GM19025 (cell line): Measurements from ENCODE around the gene GBP5.
"Not testable (repeated sequence)": the region's sequence is repeated elsewhere in the genome, so short reads cannot be mapped to it uniquely, and the experiment has no call there.

Experiments used
- ATAC-seq: cut with Tn5 transposase; IDR thresholded peaks from one replicate; pipeline ENCODE4 v1.9.1; 2021; ENCODE audit warnings: mild to moderate bottlenecking, low read depth, moderate library complexity; ENCODE audit not compliant: unreplicated experiment

GBP5 gene

DNA sequence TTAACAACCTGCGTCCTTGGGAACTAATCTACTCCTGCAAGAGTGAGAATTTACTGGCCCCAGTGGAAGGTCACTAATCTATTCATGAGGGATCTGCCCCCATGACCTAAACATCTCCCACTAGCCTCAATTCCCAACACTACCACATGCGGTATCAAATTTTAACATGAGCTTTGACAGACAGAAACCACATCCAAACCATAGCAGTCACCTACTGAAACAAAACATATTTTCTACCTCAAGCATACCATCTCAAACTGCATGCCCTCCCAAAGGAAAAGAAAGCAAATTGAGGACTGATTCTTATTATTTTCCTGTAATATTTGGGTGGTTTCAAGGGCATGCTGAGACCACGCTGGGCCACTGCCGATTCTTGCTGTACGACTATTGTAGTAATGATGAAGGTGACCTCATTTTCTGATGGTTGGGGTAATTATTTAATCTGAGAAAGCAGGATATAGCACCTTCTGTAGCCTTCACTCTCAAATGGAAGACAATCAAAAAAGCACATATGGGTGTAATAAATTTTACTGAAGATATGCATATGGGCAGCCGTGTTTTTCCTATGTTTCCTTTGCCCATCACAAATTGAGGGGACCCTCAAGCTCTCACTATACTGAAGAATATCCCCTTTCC is 13.2 kb upstream of the GBP5 start:
- no peak for ATAC-seq

DNA sequence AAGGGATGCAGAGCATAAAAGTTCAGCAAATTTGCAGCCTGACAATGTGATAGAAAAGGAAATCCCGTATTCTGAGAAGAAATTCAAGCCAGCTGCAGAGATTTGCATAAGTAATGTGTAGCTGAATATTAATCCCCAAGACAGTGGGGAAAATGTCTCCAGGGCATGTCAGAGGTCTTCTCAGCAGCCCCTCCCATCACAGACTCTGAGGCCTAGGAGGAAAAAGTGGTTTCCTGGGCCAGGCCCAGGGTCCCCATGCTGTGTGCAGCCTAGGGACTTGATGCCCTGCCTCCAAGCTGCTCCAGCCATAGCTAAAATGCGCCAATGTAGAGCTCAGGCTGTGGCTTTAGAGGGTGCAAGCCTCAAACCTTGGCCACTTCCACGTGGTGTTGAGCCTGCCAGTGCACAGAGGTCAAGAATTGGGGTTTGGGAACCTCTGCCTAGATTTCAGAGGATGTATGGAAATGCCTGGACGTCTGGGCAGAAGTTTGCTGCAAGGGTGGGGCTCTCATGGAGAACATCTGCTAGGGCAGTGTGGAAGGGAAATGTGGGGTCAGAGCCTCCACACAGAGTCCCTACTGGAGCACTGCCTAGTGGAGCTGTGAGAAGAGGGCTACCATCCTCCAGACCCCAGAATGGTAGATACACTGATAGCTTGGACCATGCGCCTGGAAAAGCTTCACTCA is 11.6 kb upstream of the GBP5 start:
- ATAC-seq: not testable (repeated sequence)

DNA sequence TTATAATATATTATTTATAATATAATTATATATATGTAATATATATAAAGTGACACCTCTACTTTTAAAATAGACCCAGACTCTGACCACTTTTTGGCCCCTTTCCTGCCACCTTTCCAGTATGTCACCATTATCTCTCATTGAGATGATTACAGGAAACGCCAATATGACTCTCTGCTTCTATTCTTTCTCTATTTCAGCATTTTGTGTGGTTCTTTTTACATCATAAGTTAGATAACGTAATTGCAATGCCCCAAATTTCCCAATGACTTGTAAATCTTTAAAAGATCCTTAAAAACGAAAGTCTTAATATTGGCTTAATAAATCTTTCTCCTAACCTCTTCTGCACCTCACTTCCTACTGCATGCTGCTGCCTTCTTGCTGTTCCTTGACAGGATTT is 8.1 kb upstream of the GBP5 start:
- ATAC-seq: no peak

DNA sequence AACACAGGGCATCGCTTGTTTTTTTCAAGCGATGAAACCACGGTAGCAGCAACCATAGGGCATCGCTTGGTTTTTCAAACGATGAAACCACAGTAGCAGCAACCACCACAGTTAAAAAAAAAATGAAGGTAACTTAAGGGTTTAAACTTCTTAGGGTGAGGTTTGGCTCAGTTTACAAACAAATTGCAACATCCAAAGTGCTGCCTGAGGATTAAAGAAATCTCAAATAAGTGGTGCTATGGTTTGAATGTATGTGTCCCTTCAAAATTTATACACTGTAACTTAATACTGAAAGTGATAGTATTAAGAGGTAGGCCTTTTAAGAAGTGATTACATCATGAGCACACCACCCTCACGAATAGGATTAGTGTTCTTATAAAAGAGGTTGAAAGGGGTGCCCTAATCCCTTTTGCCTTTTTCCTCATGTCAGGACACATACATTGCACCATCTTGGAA is 6.4 kb upstream of the GBP5 start:
- no peak for ATAC-seq

DNA sequence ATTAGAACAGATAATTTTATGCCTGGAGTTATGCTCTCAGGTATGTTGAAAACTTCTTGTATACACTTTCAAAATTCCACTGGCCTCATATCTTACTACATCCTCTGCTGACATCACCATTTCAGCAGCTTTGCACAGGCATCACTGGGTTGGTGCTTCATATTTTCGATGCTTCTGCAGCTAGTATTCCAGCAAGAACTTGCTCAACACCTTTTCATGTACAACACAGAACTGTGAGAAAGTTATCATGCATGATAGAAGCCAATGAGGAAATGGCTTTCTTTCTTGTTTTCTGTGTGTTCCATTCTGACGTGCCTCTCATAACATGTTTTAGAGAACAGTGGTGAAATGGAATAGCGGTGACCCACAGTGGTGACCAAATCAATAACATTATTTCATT is 5.1 kb upstream of the GBP5 start:
- ATAC-seq: no peak

DNA sequence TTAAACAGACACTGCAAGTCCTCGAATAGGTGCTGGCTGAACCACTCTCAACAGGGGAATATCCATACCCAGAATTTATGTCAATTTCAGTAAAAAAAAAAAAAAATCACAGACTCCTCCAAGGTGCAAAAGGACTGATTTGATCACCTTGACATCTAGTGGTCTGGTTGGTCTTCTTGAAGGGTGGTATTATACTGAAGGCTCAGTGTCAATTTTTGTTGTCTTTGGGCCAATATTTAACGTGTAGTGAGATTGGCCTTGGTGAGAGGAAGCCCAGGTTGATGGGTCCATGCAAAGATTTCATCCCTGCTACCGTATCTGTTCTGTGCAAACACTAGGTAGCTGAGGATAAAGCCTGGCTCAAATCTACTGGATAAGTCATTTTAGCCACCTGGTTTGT is 4.0 kb upstream of the GBP5 start:
- ATAC-seq: no peak

DNA sequence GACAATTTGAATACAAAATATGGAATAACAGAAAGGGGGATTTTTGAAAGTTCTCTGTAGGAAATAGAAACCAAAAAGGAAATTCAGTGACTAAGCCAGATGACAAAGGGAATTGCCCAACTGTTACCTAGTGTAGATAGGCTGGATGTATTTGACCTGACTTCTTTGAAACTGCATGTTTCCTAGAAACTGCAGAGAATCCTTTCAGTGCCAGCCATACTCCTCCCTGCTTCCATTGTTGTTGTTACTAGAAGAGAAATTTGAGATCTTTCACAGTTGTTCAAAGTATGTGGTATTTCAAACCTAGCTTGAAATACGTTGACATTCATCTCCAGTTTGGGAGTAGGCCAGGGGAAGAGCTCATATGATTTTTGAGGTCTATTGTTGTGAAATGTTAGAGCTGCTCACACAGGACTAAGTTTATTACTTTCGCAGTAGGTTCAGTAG is 1.8 kb upstream of the GBP5 start:
- ATAC-seq: no peak

DNA sequence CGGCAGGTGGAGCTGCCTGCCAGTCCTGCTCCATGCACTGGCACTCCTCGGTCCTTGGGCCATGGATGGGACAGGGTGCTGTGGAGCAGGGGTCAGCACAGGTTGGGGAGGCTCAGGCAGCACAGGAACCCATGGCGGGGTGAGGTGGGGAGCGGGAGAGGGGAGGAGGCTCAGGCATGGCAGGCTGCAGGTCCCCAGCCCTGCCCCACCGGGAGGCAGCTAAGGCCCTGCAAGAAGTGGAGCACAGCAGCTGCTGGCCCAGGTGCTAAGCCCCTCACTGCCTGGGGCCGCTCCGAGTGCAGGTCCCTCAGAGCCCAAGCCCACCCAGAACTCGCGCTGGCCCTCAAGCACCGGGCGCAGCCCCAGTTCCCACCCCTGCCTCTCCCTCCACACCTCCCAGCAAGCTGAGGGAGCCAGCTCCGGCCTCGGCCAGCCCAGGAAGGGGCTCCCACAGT is 691 bp upstream of the GBP5 start:
- ATAC-seq: no peak

DNA sequence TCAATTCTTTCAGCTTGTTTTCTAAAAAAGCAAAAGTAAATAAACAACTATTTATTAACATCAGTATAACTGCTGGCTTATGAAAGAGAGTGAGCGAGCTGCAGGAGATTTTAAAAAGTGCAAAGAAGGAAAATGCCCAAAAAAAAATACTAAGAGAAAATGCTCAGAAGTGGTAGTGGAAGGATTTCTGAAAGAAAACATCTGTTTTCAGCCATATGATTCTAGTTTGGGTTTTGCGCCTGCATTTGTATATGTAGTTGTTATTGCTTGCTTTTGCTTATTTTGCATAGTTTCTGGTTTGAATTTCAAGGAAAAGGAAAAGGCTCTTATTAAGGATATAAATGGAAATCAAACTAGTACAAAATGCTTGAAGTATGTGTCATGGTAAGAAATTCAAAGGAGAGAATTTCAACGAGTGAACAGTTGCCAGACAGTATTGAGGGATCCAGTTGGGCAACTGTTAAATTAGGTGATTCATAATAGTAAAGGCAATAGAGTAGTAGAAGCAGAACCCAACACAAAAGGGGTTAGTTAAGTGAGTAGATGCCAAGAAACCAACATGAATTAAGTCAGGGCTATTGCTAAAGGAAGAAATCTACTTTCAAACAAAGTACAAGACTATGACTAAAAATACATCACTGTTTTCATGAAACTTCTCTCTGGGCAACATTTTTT is 1.2 kb downstream of the GBP5 start:
- ATAC-seq: no peak

DNA sequence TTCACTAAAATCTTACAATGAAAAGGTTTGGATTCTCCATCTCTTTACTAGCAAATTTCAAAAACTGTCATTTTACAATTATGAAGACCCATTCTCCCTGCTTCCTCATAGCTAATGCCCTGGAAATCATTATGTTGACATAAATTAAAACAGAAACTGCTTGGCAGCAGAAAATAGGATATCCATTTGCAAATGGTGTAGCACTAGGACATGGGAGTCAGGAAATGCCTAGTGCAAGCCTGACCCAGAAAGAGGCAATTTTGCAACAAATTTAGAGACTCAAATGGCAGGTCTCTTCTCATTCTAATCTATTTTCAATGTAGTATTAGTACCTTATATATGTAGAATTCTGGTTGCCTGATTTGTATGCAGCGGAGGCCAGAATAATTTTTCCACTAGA is 2.2 kb downstream of the GBP5 start:
- no peak for ATAC-seq

DNA sequence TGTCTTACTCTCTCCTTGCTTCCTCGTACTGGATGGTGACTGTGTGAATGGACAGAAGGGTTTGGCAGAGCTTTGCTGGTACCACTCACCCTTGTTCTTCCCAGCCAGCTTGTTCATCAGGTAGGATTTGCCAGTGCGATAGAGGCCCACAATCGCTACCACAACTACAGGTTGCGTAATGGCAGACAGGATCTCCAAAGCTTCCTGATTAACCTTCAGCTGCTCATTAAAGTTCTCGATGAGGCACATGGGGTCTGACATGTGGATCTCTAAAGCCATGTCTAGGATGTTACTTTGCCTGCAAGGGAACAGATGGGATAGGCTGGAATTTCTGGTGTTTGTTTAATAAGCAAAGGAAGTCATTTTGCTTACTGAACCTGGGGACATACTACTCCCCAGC is 3.4 kb downstream of the GBP5 start:
- no peak for ATAC-seq

DNA sequence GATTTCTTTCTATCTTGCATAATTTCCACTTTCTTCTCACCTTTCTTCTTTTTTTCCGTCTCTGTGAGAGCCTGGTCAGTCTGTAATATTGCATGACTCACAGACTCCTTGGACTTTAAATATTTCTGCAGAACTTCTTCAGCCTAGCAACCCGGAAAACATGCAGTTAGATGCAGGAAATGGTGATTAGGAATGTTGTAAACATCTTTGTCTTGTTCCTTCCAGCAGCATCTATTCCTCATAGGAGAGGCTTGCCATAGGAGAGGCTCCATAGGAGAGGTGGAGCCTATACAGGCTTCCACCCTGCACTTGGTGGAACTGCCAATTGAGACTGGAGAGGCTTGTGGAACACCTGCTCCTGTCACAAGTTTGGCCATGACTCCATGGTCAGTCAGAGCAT is 10.0 kb downstream of the GBP5 start:
- ATAC-seq: no peak

DNA sequence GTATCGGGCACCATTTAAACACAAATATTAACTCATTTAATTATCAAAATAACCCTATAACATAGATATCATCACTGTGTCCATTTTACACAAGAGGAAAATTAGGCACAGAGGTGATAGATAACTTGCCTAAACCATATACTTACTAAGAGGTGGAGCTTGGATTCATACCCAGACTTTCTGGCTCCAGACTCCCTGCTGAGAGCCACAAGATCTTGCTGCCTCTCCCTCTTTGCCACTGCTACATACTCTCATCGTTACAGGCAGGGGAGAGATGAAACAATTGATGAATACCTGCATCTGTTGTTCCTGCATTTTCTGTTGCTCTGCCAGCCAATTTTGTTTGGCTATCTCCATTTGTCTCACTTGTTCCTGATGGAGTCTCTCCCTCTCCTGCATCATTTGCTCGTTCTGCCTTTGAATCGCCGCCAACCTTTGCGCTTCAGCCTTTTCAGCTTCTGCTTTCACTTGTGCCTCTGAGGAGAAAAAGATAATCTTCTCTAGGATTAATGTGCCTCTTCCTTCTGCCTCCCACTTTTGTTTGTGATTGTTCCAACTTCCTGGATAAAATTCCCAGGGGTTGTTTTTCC is 10.6 kb downstream of the GBP5 start:
- no peak for ATAC-seq

DNA sequence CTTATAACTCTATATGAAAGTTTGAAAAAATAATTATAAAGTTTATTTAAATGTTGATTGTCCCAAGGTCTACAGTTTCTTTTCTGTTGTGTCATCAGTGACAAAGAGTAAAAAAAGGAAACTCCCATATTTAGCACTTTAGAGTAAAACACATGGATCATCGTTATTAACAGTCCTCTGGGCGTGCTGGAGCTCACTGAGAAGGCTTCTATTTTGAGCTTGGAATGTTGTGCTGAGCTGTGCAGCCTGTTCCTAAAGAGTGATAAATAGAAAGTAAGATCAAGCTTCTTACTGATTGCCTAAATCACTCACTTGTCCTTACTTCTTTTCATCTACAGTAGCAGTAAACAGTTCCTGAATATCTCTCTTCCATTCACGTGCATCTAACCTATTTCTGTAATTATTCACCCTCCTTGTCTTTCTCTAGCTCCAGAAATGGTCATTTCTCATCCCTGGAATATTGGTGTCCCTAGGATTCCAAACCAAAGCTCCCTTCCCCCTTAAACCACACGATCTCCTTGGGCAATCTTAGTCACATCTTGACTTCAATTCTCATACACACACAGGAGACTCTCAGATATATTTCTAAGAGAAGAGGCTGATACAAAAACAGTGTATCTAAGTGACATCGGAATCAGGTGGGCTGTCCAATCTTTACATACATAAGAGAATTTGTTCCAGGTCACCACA is 11.9 kb downstream of the GBP5 start:
- no peak for ATAC-seq

DNA sequence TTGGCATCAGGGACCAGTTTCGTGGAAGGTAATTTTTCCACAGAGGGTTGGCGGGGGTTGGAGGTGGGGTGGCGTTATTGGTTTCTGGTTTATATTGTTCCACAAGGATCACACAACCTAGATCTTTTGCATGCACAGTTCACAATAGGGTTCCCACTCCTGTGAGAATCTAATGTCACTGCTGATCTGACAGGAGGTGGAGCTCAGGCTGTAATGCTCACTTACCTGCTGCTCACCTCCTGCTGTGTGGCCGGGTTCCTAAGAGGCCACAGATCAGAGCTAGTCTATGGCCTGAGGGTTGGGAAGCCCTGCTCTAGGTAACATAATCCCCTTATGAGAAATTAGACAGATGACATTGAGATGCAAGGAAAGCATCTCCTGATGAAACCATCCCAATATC is 12.6 kb downstream of the GBP5 start:
- ATAC-seq: no peak

DNA sequence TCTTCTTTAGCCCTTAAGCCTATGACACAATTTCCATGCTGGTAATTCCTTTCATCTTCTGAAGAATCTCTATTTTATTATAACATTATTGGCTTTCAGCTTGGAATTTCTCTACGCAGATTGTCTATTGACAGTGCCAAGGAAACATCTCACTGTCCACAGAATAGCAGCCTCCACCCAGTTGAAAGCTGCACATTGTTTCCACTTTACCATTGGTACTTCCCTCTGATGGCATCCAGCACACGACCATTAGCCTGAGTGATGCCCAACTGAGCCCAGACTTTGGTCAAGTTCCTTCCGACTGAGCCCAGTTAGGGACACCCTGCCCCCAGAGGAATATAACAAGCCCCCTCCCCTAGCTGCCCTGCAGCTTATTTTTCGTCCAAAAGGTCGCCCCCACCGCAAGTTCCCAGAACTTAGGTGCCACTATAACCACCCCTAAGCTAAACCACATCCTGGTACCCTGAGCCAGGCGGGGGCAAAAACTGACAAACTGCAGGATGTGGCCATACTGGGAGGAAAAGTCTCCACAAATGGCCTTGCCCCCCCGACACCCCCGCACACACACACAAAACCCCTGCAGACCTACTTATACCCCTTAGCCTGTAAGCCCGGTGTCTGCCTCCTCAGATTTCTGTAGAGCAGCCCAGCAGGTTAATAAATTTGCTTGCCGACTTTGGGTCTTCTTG is 13.2 kb downstream of the GBP5 start:
- ATAC-seq: no peak

DNA sequence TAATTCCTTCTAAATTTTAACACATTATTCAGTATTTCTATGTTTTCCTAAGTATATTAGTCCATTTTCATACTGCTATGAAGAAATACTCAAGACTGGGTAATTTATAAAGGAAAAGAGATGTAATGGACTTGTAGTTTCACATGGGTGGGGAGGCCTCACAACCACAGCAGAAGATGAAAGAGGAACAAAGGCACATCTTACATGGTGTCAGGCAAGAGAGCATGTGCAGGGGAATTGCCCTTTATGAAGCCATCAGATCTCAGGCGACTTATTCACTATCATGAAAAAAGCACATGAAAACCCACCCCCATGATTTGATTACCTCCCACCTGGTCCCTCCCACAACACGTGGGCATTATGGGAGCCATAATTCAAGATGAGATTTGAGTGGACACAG is 15.6 kb downstream of the GBP5 start:
- no peak for ATAC-seq

DNA sequence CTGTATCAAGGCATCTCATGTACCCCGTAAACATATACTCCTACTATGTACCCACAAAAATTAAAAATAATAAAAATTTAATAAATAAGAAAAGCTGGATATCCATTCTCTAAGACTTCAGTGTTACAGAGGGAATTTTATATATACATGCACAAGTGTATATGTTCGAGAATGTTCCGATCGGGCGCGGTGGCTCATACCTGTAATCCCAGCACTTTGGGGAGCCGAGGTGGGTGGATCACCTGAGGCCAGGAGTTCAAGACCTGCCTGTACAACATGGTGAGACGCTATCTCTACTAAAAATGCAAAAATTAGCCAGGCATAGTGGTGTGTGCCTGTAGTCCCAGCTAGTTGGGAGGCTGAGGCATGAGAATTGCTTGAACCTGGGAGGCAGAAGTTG is 17.1 kb downstream of the GBP5 start:
- ATAC-seq: not testable (repeated sequence)

DNA sequence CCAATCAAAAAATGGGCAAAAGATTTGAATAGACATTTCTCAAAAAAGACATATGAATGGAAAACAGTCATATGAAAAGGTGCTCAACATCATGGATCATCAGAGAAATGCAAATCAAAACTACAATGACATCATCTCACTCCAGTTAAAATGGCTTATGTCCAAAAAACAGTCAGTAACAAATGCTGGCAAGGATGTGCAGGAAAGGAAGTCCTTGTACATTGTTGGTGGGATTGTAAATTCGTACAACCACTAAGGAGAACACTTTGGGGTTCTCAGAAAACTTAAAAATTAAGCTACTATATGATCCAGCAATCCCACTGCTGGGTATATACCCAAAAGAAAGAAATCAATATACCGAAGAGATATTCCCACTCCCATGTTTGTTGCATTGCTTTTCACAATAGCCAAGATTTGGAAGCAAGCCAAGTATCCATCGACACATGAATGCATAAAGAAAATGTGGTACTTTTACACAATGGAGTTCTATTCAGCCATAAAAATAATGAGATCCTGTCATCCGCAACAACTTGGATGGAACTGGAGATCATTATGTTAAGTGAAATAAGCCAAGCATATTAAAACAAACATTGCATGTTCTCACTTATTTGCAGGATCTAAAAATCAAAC is 17.9 kb downstream of the GBP5 start:
- ATAC-seq: no peak

DNA sequence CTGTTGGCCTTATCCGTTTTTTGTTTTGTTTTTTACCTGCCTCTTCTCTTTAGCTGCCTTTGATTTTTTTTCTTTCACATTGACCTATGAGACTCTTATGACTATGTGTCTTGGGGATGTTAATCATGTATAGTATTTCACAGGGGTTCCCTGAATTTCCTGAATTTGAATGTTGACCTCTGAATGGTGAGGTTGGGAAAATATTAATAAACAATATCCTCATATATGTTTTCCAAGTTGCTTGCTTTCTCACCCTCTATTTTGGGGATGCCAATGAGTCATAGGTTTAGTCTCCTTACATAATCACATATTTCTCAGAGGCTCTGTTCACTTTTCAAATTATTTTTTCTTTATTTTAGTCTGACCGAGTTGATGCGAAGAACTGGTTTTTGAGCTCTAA is 29.6 kb downstream of the GBP5 start:
- ATAC-seq: no peak
